ENCODE measurements around the gene FREM1. TPM values are rescaled to one million over a fixed set of nuclear protein-coding genes. Genes with fewer than 3 reads are reported as not detected.

Gene FREM1
- total and polyA plus RNA-seq, 2 of the 13 experiments (the other 11 are each of a cell fraction or from before 2014, with no cell fraction given): 64.3 to 202 TPM

GRCh38 chr9:14939378-14939777, 29.1 kb upstream of the FREM1 start (continued):
- TF ChIP-seq PAXIP1 (CRISPR knock-in tag; conservative IDR thresholded peaks at IDR 0.05) (0 out of 2 replicates have a peak, but pooled peaks have one; percentile 28), HNF4G (IDR thresholded peaks at IDR 0.05; ENCODE audit: borderline replicate concordance, low read depth, low read length) (peak; percentile 15; the same call in 1 of the 2 replicates), HNF4G (CRISPR knock-in tag; IDR thresholded peaks at IDR 0.05; ENCODE audit: borderline replicate concordance, low read depth) (no peak), NKX3-1 (CRISPR knock-in tag; IDR thresholded peaks at IDR 0.05) (no peak), GATAD2A (CRISPR knock-in tag; IDR thresholded peaks at IDR 0.05) (0 out of 2 replicates have a peak, but pooled peaks have one; percentile 14), ZC3H4 (CRISPR knock-in tag; IDR thresholded peaks at IDR 0.05; ENCODE audit: borderline replicate concordance) (no peak)
- TF ChIP-seq, protein P1, sequence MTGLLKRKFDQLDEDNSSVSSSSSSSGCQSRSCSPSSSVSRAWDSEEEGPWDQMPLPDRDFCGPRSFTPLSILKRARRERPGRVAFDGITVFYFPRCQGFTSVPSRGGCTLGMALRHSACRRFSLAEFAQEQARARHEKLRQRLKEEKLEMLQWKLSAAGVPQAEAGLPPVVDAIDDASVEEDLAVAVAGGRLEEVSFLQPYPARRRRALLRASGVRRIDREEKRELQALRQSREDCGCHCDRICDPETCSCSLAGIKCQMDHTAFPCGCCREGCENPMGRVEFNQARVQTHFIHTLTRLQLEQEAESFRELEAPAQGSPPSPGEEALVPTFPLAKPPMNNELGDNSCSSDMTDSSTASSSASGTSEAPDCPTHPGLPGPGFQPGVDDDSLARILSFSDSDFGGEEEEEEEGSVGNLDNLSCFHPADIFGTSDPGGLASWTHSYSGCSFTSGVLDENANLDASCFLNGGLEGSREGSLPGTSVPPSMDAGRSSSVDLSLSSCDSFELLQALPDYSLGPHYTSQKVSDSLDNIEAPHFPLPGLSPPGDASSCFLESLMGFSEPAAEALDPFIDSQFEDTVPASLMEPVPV (CRISPR knock-in tag; IDR thresholded peaks at IDR 0.05): no peak

GRCh38 chr9:14937216-14937615, 27.0 kb upstream of the FREM1 start:
- FAIRE-seq (no peak), DNase-seq (ENCODE audit: low spot score) (no peak), ATAC-seq (no peak)
- ChIA-PET POLR2A (interaction anchor here (1.4 kb wide), 1 partner anchor 25 kb away, joined by 3 read pairs; no protein-coding TSS in a partner anchor), CTCF (ENCODE audit: low intra/inter-chr PET ratio, low total read pairs) (no interaction called here)
- Histone ChIP-seq H3K79me2 (ENCODE audit: insufficient read depth, low read length) (no peaks in the 10 kb centered on the region), H2AFZ (ENCODE audit: low read length) (no peak overlapping the region), H3K4me3 (replicated peaks in 1 of 3; ENCODE audit: insufficient read depth in 1 of 3, low read depth in 2 of 3, low read length in 3 of 3) (no peak overlapping the region), H3K4me1 (ENCODE audit: insufficient read depth, low read length) (peaks cover 9% of the 10 kb centered on the region), H4K20me1 (ENCODE audit: insufficient read depth, low read length) (no peaks in the 10 kb centered on the region), H3K27me3 (ENCODE audit: control insufficient read depth in 1 of 2, insufficient read depth in 2 of 2, low read length in 2 of 2) (no peaks in the 10 kb centered on the region), H3K27ac (ENCODE audit: extremely low read length, insufficient read depth, low read length) (no peak overlapping the region), H3K36me3 (replicated peaks in 1 of 2; ENCODE audit: control insufficient read depth in 1 of 2, insufficient read depth in 2 of 2, low read length in 2 of 2) (no peaks in the 10 kb centered on the region), H3K4me2 (ENCODE audit: low read depth, low read length) (no peak overlapping the region), H3K9me3 (ENCODE audit: low read length) (no peaks in the 10 kb centered on the region), H3K9ac (ENCODE audit: insufficient read depth, low read depth, low read length) (no peak overlapping the region)
- BruUV-seq (replicated peaks): no TSS peak
- WGBS (ENCODE audit: low lambda C conversion rate): 27% methylated on average over 2 of the region's 2 CpGs
- intact Hi-C loops (cut with micrococcal nuclease; ENCODE audit: unreplicated experiment): no loop called here
- in situ Hi-C loops (cut with HindIII; ENCODE audit: extremely low pct_ligation_motif_present, low pct_unique_long_range_greater_than_20kb): no loop called here
- no peak for TF ChIP-seq ZNF232 (CRISPR knock-in tag; IDR thresholded peaks at IDR 0.05; ENCODE audit: borderline replicate concordance)
- TF ChIP-seq IRF2 (CRISPR knock-in tag; IDR thresholded peaks at IDR 0.05): no peak
- no peak for TF ChIP-seq PHF5A (CRISPR knock-in tag; IDR thresholded peaks at IDR 0.05; ENCODE audit: low read depth, unreplicated experiment)
- TF ChIP-seq DRAP1 (CRISPR knock-in tag; IDR thresholded peaks at IDR 0.05): no peak
- TF ChIP-seq POGZ (CRISPR knock-in tag; IDR thresholded peaks at IDR 0.05): no peak
- TF ChIP-seq ZNF543 (CRISPR knock-in tag; IDR thresholded peaks at IDR 0.05): no peak
- TF ChIP-seq ISL2 (CRISPR knock-in tag; IDR thresholded peaks at IDR 0.05): no peak
- TF ChIP-seq ZNF549 (CRISPR knock-in tag; IDR thresholded peaks at IDR 0.05): no peak
- no peak for TF ChIP-seq WIZ (CRISPR knock-in tag; IDR thresholded peaks at IDR 0.05)
- TF ChIP-seq RCOR2 (CRISPR knock-in tag; IDR thresholded peaks at IDR 0.05): no peak
- TF ChIP-seq CENPBD1 (CRISPR knock-in tag; IDR thresholded peaks at IDR 0.05; ENCODE audit: borderline replicate concordance, low read depth): no peak
- TF ChIP-seq EED (CRISPR knock-in tag; IDR thresholded peaks at IDR 0.05): no peak
